ENCODE measurements around the gene MKRN1.
"Not testable (repeated sequence)": the region's sequence is repeated elsewhere in the genome, so short reads cannot be mapped to it uniquely, and the experiment has no call there.

MKRN1 gene

GRCh38 chr7:140479062-140479738, at the start of gene MKRN1:
Gene MKRN1 (minus strand): TSS chr7:140479505. CDS start chr7:140479344, 161 bp downstream.
- H3K9me3 Mint-ChIP-seq = no peaks in the 10 kb centered on the region
- no peaks in the 10 kb centered on the region for H3K36me3 Mint-ChIP-seq
- H3K27me3 Mint-ChIP-seq = no peaks in the 10 kb centered on the region
- peak within 1 kb of the TSS; percentile 93 for H3K27ac Mint-ChIP-seq
- peak; percentile 98 for ATAC-seq
- H3K4me1 Mint-ChIP-seq = peaks cover 21% of the 10 kb centered on the region
- peak within 1 kb of the TSS; percentile 95 for H3K4me3 Mint-ChIP-seq

GRCh38 chr7:140526787-140527664, 47.7 kb upstream of the MKRN1 start:
- no peak overlapping the region for H3K27ac Mint-ChIP-seq
- peaks cover 30% of the 10 kb centered on the region for H3K27me3 Mint-ChIP-seq

GRCh38 chr7:140526214-140526613, 46.9 kb upstream of the MKRN1 start:
- peaks cover 8% of the 10 kb centered on the region for H3K4me1 Mint-ChIP-seq
- ATAC-seq = no peak
- no peaks in the 10 kb centered on the region for H3K9me3 Mint-ChIP-seq
- no peak overlapping the region for H3K27ac Mint-ChIP-seq
- no peak overlapping the region for H3K4me3 Mint-ChIP-seq
- H3K27me3 Mint-ChIP-seq = peaks cover 25% of the 10 kb centered on the region
- no peaks in the 10 kb centered on the region for H3K36me3 Mint-ChIP-seq

More at GRCh38 chr7:140526787-140527664, 47.7 kb upstream of the MKRN1 start:
- Mint-ChIP-seq H3K4me3 (no peak overlapping the region), H3K9me3 (no peaks in the 10 kb centered on the region), H3K36me3 (no peaks in the 10 kb centered on the region), H3K4me1 (peaks cover 10% of the 10 kb centered on the region)
- ATAC-seq = no peak

- Mint-ChIP-seq H3K27ac (no peak overlapping the region), H3K27me3 (peaks cover 21% of the 10 kb centered on the region), H3K4me1 (peaks cover 8% of the 10 kb centered on the region), H3K9me3 (no peaks in the 10 kb centered on the region), H3K36me3 (no peaks in the 10 kb centered on the region), H3K4me3 (no peak overlapping the region)
- ATAC-seq = no peak
Observed at GRCh38 chr7:140525743-140526142, 46.4 kb upstream of the MKRN1 start.

- Mint-ChIP-seq H3K27me3 (peaks cover 20% of the 10 kb centered on the region), H3K4me3 (no peak overlapping the region), H3K9me3 (no peaks in the 10 kb centered on the region), H3K36me3 (no peaks in the 10 kb centered on the region), H3K4me1 (peaks cover 17% of the 10 kb centered on the region), H3K27ac (no peak overlapping the region)
- no peak for ATAC-seq
Observed at GRCh38 chr7:140521421-140521820, 42.1 kb upstream of the MKRN1 start.

GRCh38 chr7:140519007-140519399, 39.7 kb upstream of the MKRN1 start:
- H3K4me1 Mint-ChIP-seq = peaks cover 11% of the 10 kb centered on the region
- no peaks in the 10 kb centered on the region for H3K9me3 Mint-ChIP-seq
- H3K36me3 Mint-ChIP-seq = no peaks in the 10 kb centered on the region
- H3K27me3 Mint-ChIP-seq = peaks cover 14% of the 10 kb centered on the region
- H3K27ac Mint-ChIP-seq = no peak overlapping the region
- H3K4me3 Mint-ChIP-seq = no peak overlapping the region
- no peak for ATAC-seq

GRCh38 chr7:140518370-140519006, 39.2 kb upstream of the MKRN1 start:
- no peak overlapping the region for H3K4me3 Mint-ChIP-seq
- no peaks in the 10 kb centered on the region for H3K9me3 Mint-ChIP-seq
- H3K36me3 Mint-ChIP-seq = no peaks in the 10 kb centered on the region
- no peak for ATAC-seq
- no peak overlapping the region for H3K27ac Mint-ChIP-seq
- peaks cover 14% of the 10 kb centered on the region for H3K27me3 Mint-ChIP-seq
- peaks cover 9% of the 10 kb centered on the region for H3K4me1 Mint-ChIP-seq

- H3K27me3 Mint-ChIP-seq = peaks cover 14% of the 10 kb centered on the region
- H3K4me1 Mint-ChIP-seq = peaks cover 9% of the 10 kb centered on the region
- H3K9me3 Mint-ChIP-seq = no peaks in the 10 kb centered on the region
- no peak overlapping the region for H3K27ac Mint-ChIP-seq
- ATAC-seq = peak; percentile 67
- H3K36me3 Mint-ChIP-seq = no peaks in the 10 kb centered on the region
- H3K4me3 Mint-ChIP-seq = peak overlapping the region; percentile 51
Observed at GRCh38 chr7:140517546-140518369, 38.5 kb upstream of the MKRN1 start.

- ATAC-seq = peak; percentile 41
- H3K9me3 Mint-ChIP-seq = no peaks in the 10 kb centered on the region
- H3K36me3 Mint-ChIP-seq = no peaks in the 10 kb centered on the region
- H3K27me3 Mint-ChIP-seq = peaks cover 4% of the 10 kb centered on the region
- H3K4me1 Mint-ChIP-seq = no peaks in the 10 kb centered on the region
- H3K4me3 Mint-ChIP-seq = no peak overlapping the region
- H3K27ac Mint-ChIP-seq = no peak overlapping the region
Observed at GRCh38 chr7:140512317-140513000, 33.2 kb upstream of the MKRN1 start.

- Mint-ChIP-seq H3K27me3 (no peaks in the 10 kb centered on the region), H3K27ac (no peak overlapping the region), H3K4me3 (no peak overlapping the region), H3K4me1 (no peaks in the 10 kb centered on the region), H3K36me3 (no peaks in the 10 kb centered on the region), H3K9me3 (no peaks in the 10 kb centered on the region)
- no peak for ATAC-seq
Observed at GRCh38 chr7:140509789-140510188, 30.5 kb upstream of the MKRN1 start.

GRCh38 chr7:140507556-140507955, 28.3 kb upstream of the MKRN1 start:
- not testable (repeated sequence) for H3K4me1 Mint-ChIP-seq, H3K27ac Mint-ChIP-seq, ATAC-seq, H3K4me3 Mint-ChIP-seq, H3K36me3 Mint-ChIP-seq, H3K27me3 Mint-ChIP-seq, H3K9me3 Mint-ChIP-seq

- Mint-ChIP-seq H3K36me3 (no peaks in the 10 kb centered on the region), H3K4me1 (no peaks in the 10 kb centered on the region), H3K27me3 (no peaks in the 10 kb centered on the region), H3K4me3 (no peak overlapping the region), H3K9me3 (no peaks in the 10 kb centered on the region), H3K27ac (no peak overlapping the region)
- peak; percentile 34 for ATAC-seq
Observed at GRCh38 chr7:140506788-140507464, 27.6 kb upstream of the MKRN1 start.

- no peaks in the 10 kb centered on the region for H3K4me1 Mint-ChIP-seq
- ATAC-seq = no peak
- no peaks in the 10 kb centered on the region for H3K36me3 Mint-ChIP-seq
- no peaks in the 10 kb centered on the region for H3K27me3 Mint-ChIP-seq
- no peak overlapping the region for H3K27ac Mint-ChIP-seq
- no peaks in the 10 kb centered on the region for H3K9me3 Mint-ChIP-seq
- no peak overlapping the region for H3K4me3 Mint-ChIP-seq
Observed at GRCh38 chr7:140501966-140502365, 22.7 kb upstream of the MKRN1 start.

- not testable (repeated sequence) for ATAC-seq, H3K36me3 Mint-ChIP-seq, H3K4me3 Mint-ChIP-seq, H3K27ac Mint-ChIP-seq, H3K27me3 Mint-ChIP-seq, H3K4me1 Mint-ChIP-seq, H3K9me3 Mint-ChIP-seq
Observed at GRCh38 chr7:140497807-140498206, 18.5 kb upstream of the MKRN1 start.

All from stimulated activated memory B cell treated with anti-CD40 and anti-IgM and Interleukin-4, amounts not matched to agents 10 μg/mL and 1 μg/mL and 100 μg/mL, for 72 hours (primary cell).